Ramos (cell line): ENCODE results near the gene RAB10.

Experiments used
- in situ Hi-C: fragments of 300-500 bp; cut with MboI; formaldehyde crosslinking; loops from one replicate; pipeline ENCODE4 v1.14.3; 2022; ENCODE audit warnings: low sequenced_read_pairs; ENCODE audit not compliant: unreplicated experiment

Gene RAB10

GRCh38 chr2:26141145-26141769, 107.4 kb downstream of the RAB10 start:
- in situ Hi-C loops: loop anchor here (10.0 kb wide), 1 partner anchor 286 kb away; no protein-coding TSS in a partner anchor

- in situ Hi-C loops: loop anchor here (10.0 kb wide), 1 partner anchor 289 kb away; no protein-coding TSS in a partner anchor
Measured at GRCh38 chr2:26144031-26144430, 110.1 kb downstream of the RAB10 start.

GRCh38 chr2:26144953-26145680, 111.2 kb downstream of the RAB10 start:
- in situ Hi-C loops: loop anchor here (5.0 to 10.0 kb wide), 3 partner anchors 153 to 290 kb away; no protein-coding TSS in a partner anchor

- in situ Hi-C loops: loop anchor here (5.0 to 10.0 kb wide), 3 partner anchors 156 to 294 kb away; no protein-coding TSS in a partner anchor
Measured at GRCh38 chr2:26148501-26148900, 114.6 kb downstream of the RAB10 start.

GRCh38 chr2:26150243-26150642, 116.4 kb downstream of the RAB10 start:
- in situ Hi-C loops: no loop called here

GRCh38 chr2:26157580-26157979, 123.7 kb downstream of the RAB10 start:
- in situ Hi-C loops: no loop called here

- in situ Hi-C loops: loop anchor here (10.0 kb wide), 1 partner anchor 163 kb away; no protein-coding TSS in a partner anchor
Measured at GRCh38 chr2:26161926-26162325, 128.0 kb downstream of the RAB10 start.

GRCh38 chr2:26162963-26163362, 129.1 kb downstream of the RAB10 start:
- in situ Hi-C loops: loop anchor here (10.0 kb wide), 1 partner anchor 162 kb away; no protein-coding TSS in a partner anchor

GRCh38 chr2:26164231-26164630, 130.3 kb downstream of the RAB10 start:
- in situ Hi-C loops: loop anchor here (10.0 kb wide), 1 partner anchor 161 kb away; no protein-coding TSS in a partner anchor

- in situ Hi-C loops: loop anchor here (10.0 kb wide), 1 partner anchor 160 kb away; no protein-coding TSS in a partner anchor
Measured at GRCh38 chr2:26164641-26165211, 130.8 kb downstream of the RAB10 start.

GRCh38 chr2:26165403-26165802, 131.5 kb downstream of the RAB10 start:
- in situ Hi-C loops: loop anchor here (10.0 kb wide), 1 partner anchor 159 kb away; no protein-coding TSS in a partner anchor

GRCh38 chr2:26166541-26166940, 132.7 kb downstream of the RAB10 start:
- in situ Hi-C loops: loop anchor here (10.0 kb wide), 1 partner anchor 158 kb away; no protein-coding TSS in a partner anchor

- in situ Hi-C loops: loop anchor here (10.0 kb wide), 1 partner anchor 156 kb away; no protein-coding TSS in a partner anchor
Measured at GRCh38 chr2:26168785-26169184, 134.9 kb downstream of the RAB10 start.

GRCh38 chr2:26169226-26169625, 135.3 kb downstream of the RAB10 start:
- in situ Hi-C loops: loop anchor here (10.0 kb wide), 1 partner anchor 156 kb away; no protein-coding TSS in a partner anchor

GRCh38 chr2:26169681-26170414, 136.0 kb downstream of the RAB10 start:
- in situ Hi-C loops: loop anchor here (10.0 kb wide), 1 partner anchor 155 kb away; no protein-coding TSS in a partner anchor

GRCh38 chr2:26170795-26171194, 136.9 kb downstream of the RAB10 start:
- in situ Hi-C loops: no loop called here

- in situ Hi-C loops: no loop called here
Measured at GRCh38 chr2:26172189-26172870, 138.4 kb downstream of the RAB10 start.

GRCh38 chr2:26172871-26173775, 139.2 kb downstream of the RAB10 start, which contains the start of gene GAREM2:
TSS of gene GAREM2 (plus strand) at chr2:26173088. CDS start at chr2:26173221, 133 bp downstream.
- in situ Hi-C loops: no loop called here
